Measurements from ENCODE around the gene MOB2.

- TF ChIP-seq BACH2 (CRISPR knock-in tag; IDR thresholded peaks at IDR 0.05; ENCODE audit: borderline replicate concordance) (no peak), PATZ1 (CRISPR knock-in tag; IDR thresholded peaks at IDR 0.05; ENCODE audit: borderline replicate concordance) (no peak), CSRNP3 (CRISPR knock-in tag; IDR thresholded peaks at IDR 0.05) (no peak), ZC3H10 (CRISPR knock-in tag; IDR thresholded peaks at IDR 0.05) (no peak)
Measured at GRCh38 chr11:1484695-1485503, 1.7 kb downstream of the MOB2 start.
